ENCODE results near the gene SDK2.

The SDK2 gene

GRCh38 chr17:73380439-73381106 is 263.7 kb downstream of the SDK2 start:
- DNase-seq, result no peak

GRCh38 chr17:73379826-73380225 is 264.4 kb downstream of the SDK2 start:
- no peak for DNase-seq

GRCh38 chr17:73378974-73379470 is 265.2 kb downstream of the SDK2 start:
- DNase-seq, result no peak

- no peak for DNase-seq
Observed at GRCh38 chr17:73376636-73377035, 267.6 kb downstream of the SDK2 start.

GRCh38 chr17:73376152-73376551 is 268.1 kb downstream of the SDK2 start:
- no peak for DNase-seq

- DNase-seq, result no peak
Observed at GRCh38 chr17:73371836-73372235, 272.4 kb downstream of the SDK2 start.

- no peak for DNase-seq
Observed at GRCh38 chr17:73371285-73371684, 273.0 kb downstream of the SDK2 start.

GRCh38 chr17:73369817-73370490 is 274.3 kb downstream of the SDK2 start:
- DNase-seq, result peak; percentile 71

- no peak for DNase-seq
Observed at GRCh38 chr17:73369111-73369521, 275.1 kb downstream of the SDK2 start.

- no peak for DNase-seq
Observed at GRCh38 chr17:73368085-73368631, 276.1 kb downstream of the SDK2 start.

- no peak for DNase-seq
Observed at GRCh38 chr17:73365906-73366623, 278.2 kb downstream of the SDK2 start.

- DNase-seq, result no peak
Observed at GRCh38 chr17:73365301-73365874, 278.9 kb downstream of the SDK2 start.

GRCh38 chr17:73364155-73364522 is 280.1 kb downstream of the SDK2 start:
- no peak for DNase-seq

- no peak for DNase-seq
Observed at GRCh38 chr17:73363442-73364154, 280.6 kb downstream of the SDK2 start.

- DNase-seq, result no peak
Observed at GRCh38 chr17:73362697-73363096, 281.5 kb downstream of the SDK2 start.

- DNase-seq, result no peak
Observed at GRCh38 chr17:73360961-73361761, 283.1 kb downstream of the SDK2 start.

GRCh38 chr17:73359987-73360410 is 284.2 kb downstream of the SDK2 start:
- DNase-seq, result no peak

GRCh38 chr17:73359352-73359751 is 284.9 kb downstream of the SDK2 start:
- DNase-seq, result no peak

GRCh38 chr17:73358668-73359067 is 285.6 kb downstream of the SDK2 start:
- no peak for DNase-seq

GRCh38 chr17:73357981-73358380 is 286.3 kb downstream of the SDK2 start:
- DNase-seq, result no peak

GRCh38 chr17:73357318-73357717 is 286.9 kb downstream of the SDK2 start:
- no peak for DNase-seq
